Suppressor macrophage (primary cell): ENCODE results near the gene PRXL2B.

Experiments used
- DNase-seq, 4 experiments: peaks; one replicate each; pipeline ENCODE4 v3.0.0-alpha.2; 2020 to 2022

Gene PRXL2B

GRCh38 chr1:2637442-2638145 lies 51.0 kb downstream of the PRXL2B start:
- no peak for DNase-seq

- no peak for DNase-seq
These were observed 52.0 kb downstream of the PRXL2B start for GRCh38 chr1:2638466-2639115.

- DNase-seq: no peak
These were observed 52.6 kb downstream of the PRXL2B start for GRCh38 chr1:2639203-2639602.

GRCh38 chr1:2639607-2640521 lies 53.3 kb downstream of the PRXL2B start:
- no peak for DNase-seq

GRCh38 chr1:2640626-2641025 lies 54.0 kb downstream of the PRXL2B start:
- DNase-seq: no peak
